ENCODE data around the gene ETV6.

Gene ETV6

DNA sequence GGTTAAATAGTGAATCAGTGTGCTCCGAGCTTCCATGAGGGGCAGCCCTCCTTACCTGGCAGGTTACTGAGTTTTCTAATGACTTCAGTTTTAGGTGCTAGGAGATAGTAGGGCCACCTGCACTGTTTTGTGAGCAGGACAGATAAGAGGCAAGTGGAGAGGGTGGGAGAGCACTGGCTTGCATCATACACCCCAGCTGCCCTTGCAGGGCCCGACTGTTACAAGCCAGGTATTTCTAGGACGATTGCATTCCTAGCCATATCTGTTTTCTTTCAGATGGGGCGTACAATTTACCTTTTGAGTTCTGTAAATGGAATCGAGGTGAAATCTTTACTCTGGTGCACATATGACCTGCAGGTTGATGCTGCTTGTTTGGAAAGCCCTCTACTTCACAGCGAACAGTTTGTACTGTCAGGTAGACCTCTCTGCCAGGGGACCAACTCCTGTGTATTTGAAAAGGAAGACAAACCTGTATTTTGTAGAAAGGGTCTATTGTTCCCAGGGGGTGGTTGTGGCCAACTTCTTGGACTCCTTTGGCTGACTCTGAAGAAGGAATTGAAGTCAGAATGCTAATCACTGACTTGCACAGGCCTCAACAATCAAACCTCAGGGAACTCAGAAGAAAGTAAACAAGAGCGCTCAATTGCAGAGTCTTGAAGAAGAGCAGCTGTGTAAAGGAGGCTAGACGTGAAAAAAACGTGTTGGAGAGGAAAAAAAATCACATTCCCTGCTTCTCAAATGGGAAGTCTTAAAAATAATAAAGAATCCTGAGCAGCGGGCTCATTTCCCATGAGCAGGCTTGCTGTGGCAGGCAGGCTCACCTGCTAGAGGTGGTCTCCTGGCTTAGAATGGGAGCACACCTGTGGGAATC lies 57.3 kb downstream of the ETV6 start:
- no peak overlapping the region for H3K4me3 ChIP-seq (ENCODE audit: low read depth, low read length)
- H3K36me3 ChIP-seq (replicated peaks) = no peaks in the 10 kb centered on the region
- H3K27ac ChIP-seq = no peak overlapping the region
- DNase-seq = no peak
- TF ChIP-seq, protein P1, sequence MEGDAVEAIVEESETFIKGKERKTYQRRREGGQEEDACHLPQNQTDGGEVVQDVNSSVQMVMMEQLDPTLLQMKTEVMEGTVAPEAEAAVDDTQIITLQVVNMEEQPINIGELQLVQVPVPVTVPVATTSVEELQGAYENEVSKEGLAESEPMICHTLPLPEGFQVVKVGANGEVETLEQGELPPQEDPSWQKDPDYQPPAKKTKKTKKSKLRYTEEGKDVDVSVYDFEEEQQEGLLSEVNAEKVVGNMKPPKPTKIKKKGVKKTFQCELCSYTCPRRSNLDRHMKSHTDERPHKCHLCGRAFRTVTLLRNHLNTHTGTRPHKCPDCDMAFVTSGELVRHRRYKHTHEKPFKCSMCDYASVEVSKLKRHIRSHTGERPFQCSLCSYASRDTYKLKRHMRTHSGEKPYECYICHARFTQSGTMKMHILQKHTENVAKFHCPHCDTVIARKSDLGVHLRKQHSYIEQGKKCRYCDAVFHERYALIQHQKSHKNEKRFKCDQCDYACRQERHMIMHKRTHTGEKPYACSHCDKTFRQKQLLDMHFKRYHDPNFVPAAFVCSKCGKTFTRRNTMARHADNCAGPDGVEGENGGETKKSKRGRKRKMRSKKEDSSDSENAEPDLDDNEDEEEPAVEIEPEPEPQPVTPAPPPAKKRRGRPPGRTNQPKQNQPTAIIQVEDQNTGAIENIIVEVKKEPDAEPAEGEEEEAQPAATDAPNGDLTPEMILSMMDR (IDR thresholded peaks at IDR 0.05; ENCODE audit: low read depth, low read length, missing control alignments) = no peak
- in situ Hi-C loops (cut with HindIII; ENCODE audit: low pct_ligation_motif_present, low sequenced_read_pairs) = no loop called here
- no peaks in the 10 kb centered on the region for H3K27me3 ChIP-seq (replicated peaks)

DNA sequence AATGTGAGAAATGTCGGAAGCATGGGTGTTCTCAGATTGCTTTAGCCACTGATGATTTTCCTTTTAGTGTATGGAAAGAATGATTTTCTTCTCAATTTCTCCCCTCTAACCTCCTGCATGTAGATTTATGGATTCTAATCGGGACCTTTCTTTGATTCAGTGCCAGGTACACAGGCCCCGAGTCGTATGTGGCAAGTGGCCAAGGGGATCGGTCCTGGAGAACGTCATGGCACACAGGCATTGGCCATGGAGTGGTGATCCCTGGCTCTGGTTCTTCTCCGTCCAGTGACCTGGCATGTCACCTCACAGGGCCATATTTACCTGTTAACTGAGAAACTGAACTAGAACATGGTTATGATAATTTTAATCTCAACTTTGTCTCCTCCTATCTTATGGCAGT lies 58.1 kb downstream of the ETV6 start:
- TF ChIP-seq, protein P1 (IDR thresholded peaks at IDR 0.05; ENCODE audit: low read depth, low read length, missing control alignments) = no peak
- no peak overlapping the region for H3K4me3 ChIP-seq (ENCODE audit: low read depth, low read length)
- no peak for DNase-seq
- no peaks in the 10 kb centered on the region for H3K27me3 ChIP-seq (replicated peaks)
- in situ Hi-C loops (cut with HindIII; ENCODE audit: low pct_ligation_motif_present, low sequenced_read_pairs) = no loop called here
- no peak overlapping the region for H3K27ac ChIP-seq
- H3K36me3 ChIP-seq (replicated peaks) = no peaks in the 10 kb centered on the region

DNA sequence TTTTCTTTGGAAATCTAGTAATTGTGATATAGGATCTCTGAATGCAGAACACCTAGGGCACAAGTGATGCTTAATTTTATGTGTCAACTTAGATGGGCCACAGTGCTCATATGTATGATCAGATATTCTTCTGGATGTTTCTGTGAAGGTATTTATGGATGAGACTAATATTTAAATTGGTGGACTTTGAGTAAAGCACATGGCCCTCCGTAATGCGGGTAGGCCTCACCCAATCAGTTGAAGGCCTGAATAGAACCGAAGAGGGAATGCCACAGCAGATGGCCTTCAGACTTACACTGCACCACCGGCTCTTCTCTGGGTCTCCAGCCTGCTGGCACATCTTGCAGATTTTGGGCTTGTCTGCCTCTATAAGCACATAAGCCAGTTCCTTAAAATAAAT lies 60.0 kb downstream of the ETV6 start:
- Histone ChIP-seq H3K27ac (no peak overlapping the region), H3K4me3 (ENCODE audit: low read depth, low read length) (no peak overlapping the region), H3K36me3 (replicated peaks) (no peaks in the 10 kb centered on the region), H3K27me3 (replicated peaks) (no peaks in the 10 kb centered on the region)
- in situ Hi-C loops (cut with HindIII; ENCODE audit: low pct_ligation_motif_present, low sequenced_read_pairs) = no loop called here
- TF ChIP-seq, protein P1 (IDR thresholded peaks at IDR 0.05; ENCODE audit: low read depth, low read length, missing control alignments) = no peak
- no peak for DNase-seq

DNA sequence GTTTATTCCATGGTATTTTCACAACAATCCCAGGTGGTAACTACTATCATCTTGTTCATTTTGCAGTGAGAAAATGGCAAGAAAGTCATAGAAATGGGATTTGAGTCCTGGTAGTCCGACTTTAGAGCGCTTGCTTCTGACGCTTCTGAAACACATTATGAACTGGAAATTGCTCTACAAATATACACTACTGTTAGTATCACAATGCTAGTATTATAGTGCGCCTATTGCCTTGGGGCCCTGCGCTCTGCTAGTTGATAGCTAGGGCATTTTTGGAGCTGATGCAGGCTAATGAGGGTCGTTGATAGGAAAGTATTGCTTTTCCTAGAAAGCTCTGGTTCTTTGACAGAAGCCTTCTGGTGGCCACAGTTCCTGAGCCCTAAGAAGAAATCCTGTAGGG lies 61.0 kb downstream of the ETV6 start:
- no peaks in the 10 kb centered on the region for H3K36me3 ChIP-seq (replicated peaks)
- no peak for DNase-seq
- no peak overlapping the region for H3K4me3 ChIP-seq (ENCODE audit: low read depth, low read length)
- no peaks in the 10 kb centered on the region for H3K27me3 ChIP-seq (replicated peaks)
- TF ChIP-seq, protein P1 (IDR thresholded peaks at IDR 0.05; ENCODE audit: low read depth, low read length, missing control alignments) = no peak
- in situ Hi-C loops (cut with HindIII; ENCODE audit: low pct_ligation_motif_present, low sequenced_read_pairs) = no loop called here
- H3K27ac ChIP-seq = no peak overlapping the region

DNA sequence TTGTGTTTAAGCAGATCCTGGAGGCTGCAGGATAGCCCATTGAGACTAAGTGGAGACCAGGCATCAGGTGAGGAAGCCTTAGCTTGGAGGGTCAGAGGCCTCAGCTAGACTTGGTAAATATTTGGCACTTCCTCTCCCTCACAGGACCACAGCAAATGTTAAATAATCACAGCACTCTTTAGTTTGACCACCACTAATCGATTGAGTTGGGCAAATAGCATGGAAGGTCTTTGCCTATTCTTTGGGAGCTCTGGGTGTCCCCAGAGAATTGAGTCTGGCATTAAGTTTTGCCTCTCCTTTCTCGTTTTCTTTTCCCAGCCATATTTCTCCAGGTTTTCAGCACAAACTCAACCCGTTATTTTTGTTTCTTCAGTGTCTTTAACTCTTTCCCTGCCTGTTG lies 61.4 kb downstream of the ETV6 start:
- Histone ChIP-seq H3K27me3 (replicated peaks) (no peaks in the 10 kb centered on the region), H3K4me3 (ENCODE audit: low read depth, low read length) (no peak overlapping the region)

More for the DNA sequence above, 61.4 kb downstream of the ETV6 start:
- Histone ChIP-seq H3K27ac (no peak overlapping the region), H3K36me3 (replicated peaks) (no peaks in the 10 kb centered on the region)
- TF ChIP-seq, protein P1 (IDR thresholded peaks at IDR 0.05; ENCODE audit: low read depth, low read length, missing control alignments) = no peak
- no peak for DNase-seq
- in situ Hi-C loops (cut with HindIII; ENCODE audit: low pct_ligation_motif_present, low sequenced_read_pairs) = no loop called here

All from brain microvascular endothelial cell (primary cell).